ENCODE measurements around the gene TOMT. TPM values are rescaled to one million over a fixed set of nuclear protein-coding genes. Genes with fewer than 3 reads are reported as not detected.

The TOMT gene
- polyA plus RNA-seq, 3 donors: not detected

DNA sequence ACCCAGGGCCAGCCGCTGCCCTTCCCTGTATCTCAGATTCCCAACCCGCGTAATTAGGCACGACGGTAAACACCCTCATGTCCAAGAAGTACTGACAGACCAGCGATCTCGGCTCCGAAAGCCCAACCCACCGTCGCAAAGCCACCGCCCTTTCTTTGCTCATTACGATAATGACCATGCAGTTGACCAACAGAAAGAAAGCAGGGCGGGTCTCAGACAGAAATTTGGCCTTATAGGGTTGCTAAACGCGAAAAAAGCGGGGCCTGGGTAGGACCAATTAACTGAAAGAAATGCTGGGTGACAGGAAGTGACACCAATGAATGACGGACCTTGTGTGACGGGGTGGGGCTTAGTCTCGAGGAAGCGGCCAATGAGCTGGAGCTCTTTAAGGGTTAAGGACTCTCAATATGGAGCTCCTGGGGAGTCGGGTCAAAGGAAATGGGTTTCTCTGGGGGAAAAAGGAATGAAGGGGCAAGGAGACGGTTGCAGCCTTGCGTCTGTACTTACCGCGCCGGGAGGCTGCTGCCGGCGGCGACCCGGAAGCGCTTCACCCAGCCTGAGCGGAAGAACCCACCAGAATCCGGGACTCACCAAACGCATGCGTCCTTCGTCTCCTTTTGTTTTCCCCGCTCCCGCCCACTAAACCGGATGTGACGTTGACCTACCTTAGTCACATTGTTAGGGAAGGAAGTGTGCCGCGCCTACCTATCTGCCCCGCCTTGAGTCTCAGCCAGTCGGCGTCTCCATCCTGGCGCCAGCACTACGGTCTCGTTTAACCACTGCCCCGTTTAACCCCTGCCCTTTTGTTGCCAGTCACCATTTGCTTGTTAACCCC, 6.6 kb downstream of the TOMT start, which contains the start of gene ANAPC15:
TSS of gene ANAPC15 (minus strand) at position 553 of the 835 bp plus-strand sequence. CDS start 1,419 bp downstream, outside the sequence.
- Mint-ChIP-seq H3K4me1 (peaks cover 38% of the 10 kb centered on the region), H3K36me3 (peaks cover 43 to 45% of the 10 kb centered on the region in 2 donors), H3K27me3 (ENCODE audit: low read depth in 3 of 3) (peaks cover 0 to 6% (median 0%) of the 10 kb centered on the region in 3 donors), H3K4me3 (peak within 1 kb of the TSS; percentile 89 to 97), H3K27ac (peak within 1 kb of the TSS; percentile 99 to 100 (median 100)), H3K9me3 (peaks cover 0 to 5% (median 0%) of the 10 kb centered on the region in 7 donors)
- H3K4me3 ChIP-seq (replicated peaks in 1 of 3; ENCODE audit: low read depth in 2 of 3, low read length in 3 of 3): peak within 1 kb of the TSS; percentile 69 to 86 (median 71)
- no peaks in the 10 kb centered on the region for H3K27me3 ChIP-seq (ENCODE audit: control insufficient read depth in 2 of 2, insufficient read depth in 2 of 2, low read length in 2 of 2)
- H3K9me3 ChIP-seq (replicated peaks in 1 of 2; ENCODE audit: control insufficient read depth in 1 of 2, insufficient read depth in 1 of 2, low read length in 2 of 2): no peaks in the 10 kb centered on the region
- peak; percentile 99 to 100 (median 99) for DNase-seq
- WGBS (ENCODE audit: insufficient coverage): under 1% methylated on average over 40 of the region's 49 CpGs
- peaks cover 28 to 33% of the 10 kb centered on the region in 2 donors for H3K36me3 ChIP-seq (replicated peaks in 1 of 2; ENCODE audit: control insufficient read depth in 1 of 2, insufficient read depth in 2 of 2, low read length in 2 of 2)
- peaks cover 36 to 39% of the 10 kb centered on the region in 2 donors for H3K4me1 ChIP-seq (ENCODE audit: control insufficient read depth in 1 of 2, insufficient read depth in 2 of 2, low read length in 2 of 2)
- peak within 1 kb of the TSS; percentile 94 to 99 for H3K27ac ChIP-seq (ENCODE audit: low read depth in 1 of 2, low read length in 2 of 2)
- H4K20me1 ChIP-seq (ENCODE audit: insufficient read depth, low read length): no peaks in the 10 kb centered on the region
- peak within 1 kb of the TSS; percentile 87 for H3K9ac ChIP-seq (ENCODE audit: insufficient read depth, low read length, poor library complexity, severe bottlenecking)
- peak within 1 kb of the TSS; percentile 77 for H2AFZ ChIP-seq (ENCODE audit: insufficient read depth, low read depth, low read length, poor library complexity, severe bottlenecking)
- TF ChIP-seq, protein P1, sequence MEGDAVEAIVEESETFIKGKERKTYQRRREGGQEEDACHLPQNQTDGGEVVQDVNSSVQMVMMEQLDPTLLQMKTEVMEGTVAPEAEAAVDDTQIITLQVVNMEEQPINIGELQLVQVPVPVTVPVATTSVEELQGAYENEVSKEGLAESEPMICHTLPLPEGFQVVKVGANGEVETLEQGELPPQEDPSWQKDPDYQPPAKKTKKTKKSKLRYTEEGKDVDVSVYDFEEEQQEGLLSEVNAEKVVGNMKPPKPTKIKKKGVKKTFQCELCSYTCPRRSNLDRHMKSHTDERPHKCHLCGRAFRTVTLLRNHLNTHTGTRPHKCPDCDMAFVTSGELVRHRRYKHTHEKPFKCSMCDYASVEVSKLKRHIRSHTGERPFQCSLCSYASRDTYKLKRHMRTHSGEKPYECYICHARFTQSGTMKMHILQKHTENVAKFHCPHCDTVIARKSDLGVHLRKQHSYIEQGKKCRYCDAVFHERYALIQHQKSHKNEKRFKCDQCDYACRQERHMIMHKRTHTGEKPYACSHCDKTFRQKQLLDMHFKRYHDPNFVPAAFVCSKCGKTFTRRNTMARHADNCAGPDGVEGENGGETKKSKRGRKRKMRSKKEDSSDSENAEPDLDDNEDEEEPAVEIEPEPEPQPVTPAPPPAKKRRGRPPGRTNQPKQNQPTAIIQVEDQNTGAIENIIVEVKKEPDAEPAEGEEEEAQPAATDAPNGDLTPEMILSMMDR (IDR thresholded peaks at IDR 0.05): no peak
- H3K79me2 ChIP-seq (ENCODE audit: insufficient read depth, low read length): peaks cover 10% of the 10 kb centered on the region
- peak within 1 kb of the TSS; percentile 77 for H3K4me2 ChIP-seq (replicated peaks; ENCODE audit: extremely low read depth, low read length, poor library complexity, severe bottlenecking)
- intact Hi-C loops (cut with micrococcal nuclease): no loop called here

DNA sequence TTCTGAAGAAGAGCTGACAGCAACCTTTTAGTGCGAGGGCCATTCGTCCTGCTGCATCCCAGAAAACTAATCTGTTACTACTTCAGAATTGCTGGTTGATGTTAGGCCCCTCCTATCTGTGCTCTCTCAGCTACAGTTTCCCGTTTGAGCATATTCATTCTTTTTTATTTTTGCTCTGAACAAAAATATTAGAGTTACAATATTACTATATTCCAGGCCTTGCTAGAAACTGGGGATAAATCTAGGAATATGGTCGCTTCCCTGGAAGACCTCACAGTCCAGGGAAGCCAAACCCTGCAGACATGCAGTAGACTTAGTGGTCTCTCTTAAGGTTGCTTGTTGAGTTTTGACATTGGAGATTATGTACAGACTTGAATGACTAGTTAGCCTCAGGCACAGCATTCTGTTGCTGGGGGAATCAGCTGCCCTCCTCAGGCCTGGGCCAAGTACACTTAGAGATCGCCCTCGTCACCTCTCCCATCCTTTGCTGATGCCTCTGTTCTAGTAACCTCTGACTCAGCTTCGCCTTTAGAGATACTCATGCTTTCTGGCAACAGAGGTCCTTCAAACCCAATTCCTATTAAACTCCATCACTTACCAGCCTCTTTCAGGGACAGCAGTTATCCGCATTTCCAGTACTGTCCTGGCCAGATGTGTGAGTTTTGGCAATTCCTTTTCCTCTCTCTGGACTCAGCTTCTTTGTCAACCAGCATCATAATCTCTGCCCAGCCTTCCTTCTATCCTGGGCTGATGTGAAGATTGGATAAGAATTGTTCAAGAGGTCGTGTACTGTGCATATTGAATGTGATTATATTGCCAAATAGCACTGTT, 7.5 kb downstream of the TOMT start:
- H3K4me1 ChIP-seq (ENCODE audit: control insufficient read depth in 1 of 2, insufficient read depth in 2 of 2, low read length in 2 of 2): peaks cover 36 to 39% of the 10 kb centered on the region in 2 donors
- Mint-ChIP-seq H3K9me3 (peaks cover 0 to 5% (median 0%) of the 10 kb centered on the region in 7 donors), H3K36me3 (peaks cover 35 to 37% of the 10 kb centered on the region in 2 donors), H3K27me3 (ENCODE audit: low read depth in 3 of 3) (peaks cover 0 to 6% (median 0%) of the 10 kb centered on the region in 3 donors), H3K4me3 (peak overlapping the region; percentile 89 to 97), H3K4me1 (peaks cover 38% of the 10 kb centered on the region), H3K27ac (peak overlapping the region; percentile 99 to 100 (median 100))
- peak overlapping the region; percentile 87 for H3K9ac ChIP-seq (ENCODE audit: insufficient read depth, low read length, poor library complexity, severe bottlenecking)
- H3K27me3 ChIP-seq (ENCODE audit: control insufficient read depth in 2 of 2, insufficient read depth in 2 of 2, low read length in 2 of 2): no peaks in the 10 kb centered on the region
- 63% methylated on average over 5 of the region's 9 CpGs for WGBS (ENCODE audit: insufficient coverage)
- peaks cover 23 to 25% of the 10 kb centered on the region in 2 donors for H3K36me3 ChIP-seq (replicated peaks in 1 of 2; ENCODE audit: control insufficient read depth in 1 of 2, insufficient read depth in 2 of 2, low read length in 2 of 2)
- intact Hi-C loops (cut with micrococcal nuclease): no loop called here
- no peaks in the 10 kb centered on the region for H4K20me1 ChIP-seq (ENCODE audit: insufficient read depth, low read length)
- no peak for DNase-seq
- H3K27ac ChIP-seq (ENCODE audit: low read depth in 1 of 2, low read length in 2 of 2): peak overlapping the region; percentile 94 to 99
- peak overlapping the region; percentile 77 for H2AFZ ChIP-seq (ENCODE audit: insufficient read depth, low read depth, low read length, poor library complexity, severe bottlenecking)
- peak overlapping the region; percentile 77 for H3K4me2 ChIP-seq (replicated peaks; ENCODE audit: extremely low read depth, low read length, poor library complexity, severe bottlenecking)
- H3K79me2 ChIP-seq (ENCODE audit: insufficient read depth, low read length): peaks cover 10% of the 10 kb centered on the region
- H3K4me3 ChIP-seq (replicated peaks in 1 of 3; ENCODE audit: low read depth in 2 of 3, low read length in 3 of 3): peak overlapping the region; percentile 69 to 86 (median 71)
- TF ChIP-seq, protein P1 (IDR thresholded peaks at IDR 0.05): no peak
- H3K9me3 ChIP-seq (replicated peaks in 1 of 2; ENCODE audit: control insufficient read depth in 1 of 2, insufficient read depth in 1 of 2, low read length in 2 of 2): no peaks in the 10 kb centered on the region
